NCI-H1092 treated with DMSO at 0.1 percent for 48 hours (cell line): ENCODE results near the gene SCGN.

Experiments
- DNase-seq: peaks from one replicate; lab custom pipeline; 2025; lab: John Stamatoyannopoulos, UW

SCGN gene, protein sequence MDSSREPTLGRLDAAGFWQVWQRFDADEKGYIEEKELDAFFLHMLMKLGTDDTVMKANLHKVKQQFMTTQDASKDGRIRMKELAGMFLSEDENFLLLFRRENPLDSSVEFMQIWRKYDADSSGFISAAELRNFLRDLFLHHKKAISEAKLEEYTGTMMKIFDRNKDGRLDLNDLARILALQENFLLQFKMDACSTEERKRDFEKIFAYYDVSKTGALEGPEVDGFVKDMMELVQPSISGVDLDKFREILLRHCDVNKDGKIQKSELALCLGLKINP

DNA sequence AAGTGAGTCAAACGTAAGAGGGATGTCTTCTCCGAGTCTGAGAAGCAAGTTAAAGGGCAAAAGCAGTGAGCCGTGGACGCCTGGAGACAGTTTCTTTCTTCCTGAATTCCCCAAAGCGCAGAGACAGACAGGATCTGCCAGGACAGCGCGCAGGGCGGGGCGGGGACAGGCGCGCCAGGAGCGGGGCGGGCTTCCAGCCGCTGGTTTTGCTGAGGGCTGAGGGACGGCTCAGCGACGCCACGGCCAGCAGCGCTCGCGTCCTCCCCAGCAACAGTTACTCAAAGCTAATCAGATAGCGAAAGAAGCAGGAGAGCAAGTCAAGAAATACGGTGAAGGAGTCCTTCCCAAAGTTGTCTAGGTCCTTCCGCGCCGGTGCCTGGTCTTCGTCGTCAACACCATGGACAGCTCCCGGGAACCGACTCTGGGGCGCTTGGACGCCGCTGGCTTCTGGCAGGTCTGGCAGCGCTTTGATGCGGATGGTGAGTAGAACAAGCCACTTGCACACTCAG is at the start of gene SCGN:
SCGN (plus strand) TSS at position 209 of the 509 bp plus-strand sequence; CDS start at position 398, 189 bp downstream.
- peak; percentile 64 for DNase-seq

- no peak for DNase-seq
These were observed 49.4 kb upstream of the SCGN start for GRCh38 chr6:25602674-25602982.

DNA sequence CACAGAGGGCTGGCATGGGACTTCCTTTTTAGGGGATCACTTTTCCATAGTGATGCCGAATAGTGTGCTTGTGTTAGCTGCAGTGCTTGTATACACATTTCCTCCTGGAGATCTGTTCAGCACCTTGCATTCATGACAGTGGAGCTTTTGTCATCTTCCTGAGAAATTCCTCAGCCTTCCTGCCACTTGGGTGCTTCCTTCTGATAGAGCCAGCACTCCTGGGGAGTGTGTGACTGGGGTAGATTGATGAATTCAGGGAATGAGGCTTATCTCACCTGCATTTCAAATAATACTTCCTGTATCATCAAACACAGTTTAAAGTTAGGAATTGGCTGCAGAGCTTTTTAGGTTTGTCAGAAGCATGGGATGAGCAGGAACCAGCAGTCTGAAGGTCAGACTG is 48.8 kb upstream of the SCGN start:
- DNase-seq, result no peak

DNA sequence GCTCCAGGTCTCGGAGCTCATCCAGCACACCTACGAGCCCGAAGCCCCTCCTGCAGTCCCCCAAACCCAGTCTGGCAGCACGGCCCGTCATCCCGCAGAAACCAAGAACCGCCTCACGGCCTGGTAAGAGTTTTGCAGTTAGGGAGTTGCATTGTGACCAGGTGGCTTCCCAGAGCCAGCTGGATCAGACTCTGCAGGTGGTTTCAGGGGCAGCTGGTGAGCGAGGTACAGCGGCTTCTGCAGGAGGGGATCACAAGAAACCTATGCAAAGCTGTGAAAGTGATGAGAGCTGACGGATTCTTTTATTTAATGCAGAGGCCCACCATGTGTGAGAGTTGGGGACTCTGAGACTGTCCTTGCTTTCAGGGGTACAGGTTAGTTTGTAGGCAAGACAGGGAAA is 45.9 kb upstream of the SCGN start:
- DNase-seq, result peak; percentile 4

- DNase-seq, result no peak
These were observed 43.3 kb upstream of the SCGN start for GRCh38 chr6:25608558-25609174.

- no peak for DNase-seq
These were observed 39.3 kb upstream of the SCGN start for GRCh38 chr6:25612666-25613065.

- no peak for DNase-seq
These were observed 38.6 kb upstream of the SCGN start for GRCh38 chr6:25613415-25613814.

DNA sequence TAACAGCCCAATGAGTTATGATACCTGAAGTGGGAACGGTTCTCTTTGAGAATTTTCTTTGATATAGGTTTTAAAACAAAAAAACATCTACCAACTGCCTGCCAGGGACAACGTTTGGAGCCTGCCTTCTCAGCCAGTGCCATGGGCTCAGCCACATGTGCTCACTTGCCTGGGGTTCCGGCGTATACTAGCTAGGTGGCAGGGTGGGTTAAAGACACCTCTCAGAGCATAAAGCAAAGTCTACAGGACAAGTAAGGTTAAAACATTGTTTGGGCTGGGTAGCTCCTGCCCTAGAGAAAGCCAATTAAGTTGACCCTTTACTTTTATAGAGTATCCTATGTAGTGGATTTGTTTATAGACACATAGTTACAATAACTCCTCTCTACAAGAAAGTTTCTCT is 38.0 kb upstream of the SCGN start:
- no peak for DNase-seq

DNA sequence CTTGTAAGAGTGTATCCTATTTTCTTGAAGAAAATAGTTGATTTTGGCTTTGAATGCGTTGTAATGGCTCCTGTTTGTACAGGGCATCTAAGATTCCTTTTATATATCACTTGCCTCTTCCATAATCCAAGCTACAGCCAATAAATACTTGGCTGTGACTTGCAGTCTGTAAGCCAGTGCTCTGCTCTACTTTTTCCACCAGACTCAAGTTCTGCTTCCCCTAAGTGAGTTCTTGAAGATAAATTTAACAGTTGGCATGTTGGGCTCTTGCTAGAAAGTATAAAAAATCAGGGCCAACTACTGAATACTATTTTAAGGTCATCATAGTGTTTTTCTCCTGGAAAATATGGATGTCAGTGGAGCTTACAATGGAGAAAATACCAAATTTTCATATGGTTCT is 36.5 kb upstream of the SCGN start:
- no peak for DNase-seq

DNA sequence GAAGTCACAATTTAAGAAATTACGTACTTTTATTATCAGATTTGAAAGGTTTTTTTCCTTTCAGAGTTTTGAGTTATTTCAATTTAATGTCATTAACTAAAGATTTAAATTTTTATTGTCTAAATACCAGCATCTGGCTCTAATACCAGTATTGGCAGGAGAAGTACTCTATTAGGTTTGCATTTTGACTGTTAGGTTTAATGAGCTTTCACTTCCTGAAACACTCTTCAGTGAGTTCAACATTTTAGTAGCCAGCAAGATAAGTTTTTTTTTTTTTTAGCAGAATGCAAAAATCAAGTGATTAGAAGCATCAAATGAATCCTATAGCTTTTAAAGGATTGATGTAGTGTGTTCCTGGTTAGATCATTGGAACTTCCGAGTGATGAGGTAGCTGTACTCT is 34.0 kb upstream of the SCGN start:
- no peak for DNase-seq

- DNase-seq, result no peak
These were observed 32.8 kb upstream of the SCGN start for GRCh38 chr6:25619217-25619616.

- no peak for DNase-seq
These were observed 31.6 kb upstream of the SCGN start for GRCh38 chr6:25620391-25620790.

DNA sequence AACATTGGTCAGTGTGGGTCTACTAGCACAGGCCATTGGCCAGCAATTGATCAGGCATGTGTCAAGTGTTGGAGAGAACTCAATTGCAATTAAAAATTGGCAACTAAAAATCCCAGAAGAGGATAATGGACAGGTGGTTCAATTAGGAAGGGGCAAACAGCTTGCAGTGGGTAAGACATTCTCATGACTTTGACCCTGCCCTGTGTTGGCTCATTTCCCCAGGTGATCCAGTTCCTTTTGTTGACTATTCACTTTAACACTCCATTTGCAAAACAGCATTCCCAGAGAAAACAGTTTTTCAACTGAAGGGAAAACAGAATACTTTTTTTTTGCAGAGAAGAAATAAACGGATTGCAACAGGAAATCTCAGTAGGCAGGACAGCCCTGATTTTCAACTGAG is 28.9 kb upstream of the SCGN start:
- DNase-seq, result peak; percentile 34

DNA sequence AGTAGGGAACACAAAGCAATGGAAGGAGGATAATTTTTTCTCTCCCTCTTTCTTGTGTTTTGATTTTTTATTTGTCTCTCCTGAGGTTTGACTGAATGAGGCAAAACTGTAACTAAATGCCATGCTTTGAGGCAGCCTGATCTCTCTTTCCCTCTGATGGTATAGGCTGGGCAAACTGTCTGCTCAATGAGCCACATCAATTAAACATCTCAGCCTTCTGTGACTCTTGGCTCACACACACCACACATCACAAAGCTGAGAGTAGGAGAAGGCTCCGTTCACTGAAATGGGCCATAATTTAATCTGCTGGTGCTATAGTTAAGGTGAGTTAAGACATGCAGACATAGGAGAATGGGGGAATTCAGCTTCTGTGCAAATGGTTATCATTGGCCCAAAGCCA is 28.1 kb upstream of the SCGN start:
- DNase-seq, result peak; percentile 56

- no peak for DNase-seq
These were observed 25.0 kb upstream of the SCGN start for GRCh38 chr6:25627001-25627400.

DNA sequence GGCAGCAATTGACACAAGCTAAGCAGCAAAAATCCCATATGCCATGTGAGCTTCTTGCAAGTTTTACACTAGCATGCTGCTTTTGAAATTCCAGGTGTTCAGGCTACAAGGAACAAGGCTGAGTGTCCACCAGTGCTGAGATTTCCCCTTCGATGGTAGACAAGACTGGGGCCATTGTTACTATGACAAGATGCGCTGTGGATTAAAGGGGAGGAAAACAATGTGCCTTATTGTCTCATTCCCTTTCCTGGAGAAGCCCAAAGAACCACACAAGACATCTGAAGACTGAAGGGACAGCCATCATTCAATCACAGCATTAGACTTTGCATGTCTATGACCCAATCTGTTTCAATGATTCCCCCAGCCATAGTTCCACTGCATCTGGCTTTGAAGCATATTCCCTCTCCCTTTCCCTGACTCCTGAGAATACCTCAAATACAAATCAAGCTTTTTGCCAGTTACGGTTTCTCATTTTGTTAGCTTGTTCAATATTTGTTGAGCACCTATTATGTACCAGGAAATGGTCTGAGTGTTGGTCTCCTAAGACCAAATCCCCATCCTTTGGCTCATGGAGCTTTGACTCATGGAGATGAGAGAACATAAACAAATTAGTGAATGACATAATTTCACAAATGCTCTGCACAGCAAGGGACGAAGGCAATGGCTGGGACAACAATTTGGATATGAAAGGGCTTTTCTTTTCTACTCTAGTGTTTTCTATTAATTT is 23.4 kb upstream of the SCGN start:
- DNase-seq, result peak; percentile 66

- DNase-seq, result no peak
These were observed 22.8 kb upstream of the SCGN start for GRCh38 chr6:25629198-25629576.

DNA sequence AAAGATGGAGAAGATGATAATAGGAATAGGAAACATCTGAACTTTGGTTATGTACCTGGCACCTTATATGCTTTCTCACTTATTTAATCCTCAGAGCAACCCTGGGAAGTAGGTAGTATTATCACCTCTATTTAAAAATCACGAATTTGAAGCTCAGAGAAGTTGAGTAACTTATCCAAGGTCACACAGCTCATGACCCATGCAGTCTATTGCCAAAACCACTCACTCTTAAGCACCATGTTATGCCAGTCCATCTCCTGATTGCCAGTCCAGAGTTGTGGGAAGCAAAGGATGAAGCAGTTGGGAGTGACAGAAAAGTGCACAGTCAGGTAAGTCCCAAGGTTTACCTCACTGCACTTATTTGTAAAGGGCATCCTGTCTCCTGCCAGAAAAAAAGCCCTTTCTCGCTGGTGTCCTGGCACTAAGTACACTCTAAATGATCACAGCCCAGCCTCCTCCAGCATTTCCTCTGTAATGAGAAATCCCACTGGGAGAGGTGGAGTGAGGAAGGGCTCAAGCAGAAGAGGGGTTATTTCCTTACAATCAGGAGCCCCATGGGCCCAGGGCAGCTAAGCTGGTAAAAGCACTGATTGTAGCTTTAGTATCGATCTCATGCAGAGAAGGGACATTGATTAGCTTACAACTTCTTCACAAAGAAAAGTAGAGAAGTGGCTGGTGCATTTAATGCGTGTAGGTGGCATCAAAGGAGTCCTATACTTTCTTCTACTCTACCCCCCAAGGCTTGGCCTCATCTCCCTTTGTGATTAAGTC is 21.3 kb upstream of the SCGN start:
- peak; percentile 33 for DNase-seq

- DNase-seq, result no peak
These were observed 16.1 kb upstream of the SCGN start for GRCh38 chr6:25635886-25636317.

DNA sequence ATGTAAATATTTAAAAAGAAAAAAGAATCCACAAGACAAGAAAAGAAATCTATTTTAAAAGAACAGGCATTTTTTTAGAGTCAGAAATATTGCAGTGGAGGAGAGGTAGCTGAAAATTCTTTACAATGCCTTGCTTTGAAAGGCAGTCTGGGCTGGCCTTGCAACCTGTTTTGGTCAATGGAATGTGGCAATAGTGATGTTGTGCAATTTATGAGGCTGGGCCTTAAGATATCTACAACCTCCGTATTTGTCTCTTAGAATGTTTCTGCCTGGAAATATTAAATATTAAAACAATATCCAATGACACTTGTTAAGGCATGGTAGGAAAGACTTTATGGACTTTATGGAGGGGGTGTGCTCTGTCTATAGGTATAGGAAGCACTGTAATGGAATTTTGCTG is 14.8 kb upstream of the SCGN start:
- no peak for DNase-seq

GRCh38 chr6:25637960-25638434 is 14.0 kb upstream of the SCGN start:
- peak; percentile 86 for DNase-seq

DNA sequence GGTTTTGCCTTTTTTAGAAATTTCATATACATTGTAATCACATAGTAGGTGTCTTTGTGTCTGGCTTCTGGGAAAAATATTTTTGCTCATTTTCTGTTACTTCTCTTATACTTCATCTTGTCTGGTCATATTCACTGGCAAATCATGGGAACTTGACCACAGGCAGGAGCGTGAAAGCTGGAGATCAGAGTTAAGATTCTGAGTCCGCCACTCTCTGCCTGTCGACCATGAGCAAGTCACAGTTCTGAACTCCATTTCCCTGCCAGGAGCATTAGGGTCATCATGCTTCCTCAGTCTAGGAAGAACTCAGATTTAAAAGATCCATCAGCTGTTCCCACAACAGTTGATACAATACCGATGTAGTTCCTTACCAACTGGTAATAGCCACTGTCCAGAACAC is 12.4 kb upstream of the SCGN start:
- no peak for DNase-seq
